Mammary epithelial cell (primary cell): ENCODE measurements around the gene TOR3A.

Experiments
- EZH2 ChIP-seq: IDR thresholded peaks from 2 replicates; pipeline ENCODE4 v1.6.1; 2012; ENCODE audit warnings: low read length, inconsistent platforms, borderline replicate concordance
- TF ChIP-seq, protein P1 (sequence below), 2 donors: IDR thresholded peaks in 1 of 2; conservative IDR thresholded peaks in 1 of 2; 2 replicates each; pipeline ENCODE4 v1.5.1; 2011 to 2012; ENCODE audit warnings: inconsistent platforms in 2 of 2, low read length in 2 of 2, mild to moderate bottlenecking in 2 of 2, control low read depth in 1 of 2, low read depth in 1 of 2; ENCODE audit not compliant: insufficient read depth in 1 of 2; ENCODE audit errors: extremely low read depth in 1 of 2

DNA sequence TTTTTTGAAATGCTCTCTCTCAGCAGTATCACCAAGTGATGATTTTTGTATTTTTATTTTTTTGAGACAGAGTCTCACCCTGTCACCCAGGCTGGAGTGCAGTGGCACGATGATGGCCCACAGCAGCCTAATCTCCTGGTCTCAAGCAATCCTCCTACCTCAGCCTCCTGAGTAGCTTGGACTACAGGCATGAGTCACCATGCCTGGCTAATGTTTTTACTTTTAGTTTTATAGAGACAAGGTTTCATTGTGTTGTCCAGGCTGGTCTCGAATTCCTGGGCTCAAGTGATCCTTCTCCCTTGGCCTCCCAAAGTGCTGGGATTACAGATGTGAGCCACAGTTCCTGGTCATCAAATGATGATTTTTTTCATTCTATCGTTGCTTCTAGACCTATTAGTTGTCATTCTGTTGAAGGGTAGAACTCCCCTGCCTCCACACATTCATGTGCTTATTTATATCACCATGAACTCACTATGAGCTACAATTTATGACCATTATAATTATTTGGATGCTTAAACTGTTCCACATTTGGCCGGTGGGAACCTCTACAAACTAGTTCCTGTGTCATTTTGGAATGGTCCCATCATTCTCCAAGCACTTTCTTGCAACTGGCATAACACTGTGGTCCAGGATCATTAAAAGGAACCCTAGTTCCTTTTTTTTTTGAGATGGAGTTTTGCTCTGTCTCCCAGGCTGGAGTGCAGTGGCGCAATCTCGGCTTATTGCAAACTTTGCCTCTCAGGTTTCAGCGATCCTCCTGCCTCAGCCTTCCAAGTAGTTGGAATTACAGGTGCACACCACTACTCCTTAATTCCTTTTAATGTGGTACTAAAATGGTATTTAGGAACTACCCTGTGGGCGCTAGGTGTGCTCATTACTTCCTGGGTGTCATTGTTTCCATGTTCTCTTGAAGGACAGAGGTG is 20.2 kb upstream of the TOR3A start:
- TF ChIP-seq, protein P1, sequence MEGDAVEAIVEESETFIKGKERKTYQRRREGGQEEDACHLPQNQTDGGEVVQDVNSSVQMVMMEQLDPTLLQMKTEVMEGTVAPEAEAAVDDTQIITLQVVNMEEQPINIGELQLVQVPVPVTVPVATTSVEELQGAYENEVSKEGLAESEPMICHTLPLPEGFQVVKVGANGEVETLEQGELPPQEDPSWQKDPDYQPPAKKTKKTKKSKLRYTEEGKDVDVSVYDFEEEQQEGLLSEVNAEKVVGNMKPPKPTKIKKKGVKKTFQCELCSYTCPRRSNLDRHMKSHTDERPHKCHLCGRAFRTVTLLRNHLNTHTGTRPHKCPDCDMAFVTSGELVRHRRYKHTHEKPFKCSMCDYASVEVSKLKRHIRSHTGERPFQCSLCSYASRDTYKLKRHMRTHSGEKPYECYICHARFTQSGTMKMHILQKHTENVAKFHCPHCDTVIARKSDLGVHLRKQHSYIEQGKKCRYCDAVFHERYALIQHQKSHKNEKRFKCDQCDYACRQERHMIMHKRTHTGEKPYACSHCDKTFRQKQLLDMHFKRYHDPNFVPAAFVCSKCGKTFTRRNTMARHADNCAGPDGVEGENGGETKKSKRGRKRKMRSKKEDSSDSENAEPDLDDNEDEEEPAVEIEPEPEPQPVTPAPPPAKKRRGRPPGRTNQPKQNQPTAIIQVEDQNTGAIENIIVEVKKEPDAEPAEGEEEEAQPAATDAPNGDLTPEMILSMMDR (conservative IDR thresholded peaks at IDR 0.05 in 1 of 2, IDR thresholded peaks at IDR 0.05 in 1 of 2; ENCODE audit: extremely low read depth in 1 of 2, insufficient read depth in 1 of 2, low read depth in 1 of 2, low read length in 2 of 2): no peak
- no peak for TF ChIP-seq EZH2
